Tibial artery (tissue), 4 donors: Measurements from ENCODE around the gene GRM8.

ENCODE experiments used
- DNase-seq, 2 donors: peaks; one replicate each; pipeline ENCODE4 v3.0.0-alpha.2; 2019
- H3K27ac ChIP-seq, 2 donors: fragments of 200-600 bp; sonication (generic) in 1 of 2; 1 replicate in 1 of 2; 2 replicates in 1 of 2; pipeline ENCODE4 v1.5.1; 2018 to 2019; ENCODE audit warnings: mild to moderate bottlenecking in 1 of 2
- H3K27me3 ChIP-seq, 2 donors: fragments of 200-600 bp; sonication (generic) in 1 of 2; one replicate each; pipeline versions ENCODE4 v1.5.1 to v1.6.0; 2016 to 2019
- H3K36me3 ChIP-seq, 3 donors: fragments of 200-600 bp; sonication (generic) in 2 of 3; one replicate each; pipeline ENCODE4 v1.5.1; 2016 to 2019; ENCODE audit warnings: mild to moderate bottlenecking in 2 of 3
- H3K4me1 ChIP-seq, 4 donors: fragments of 200-600 bp; sonication (generic) in 2 of 4; 1 replicate in 3 of 4; 2 replicates in 1 of 4; pipeline ENCODE4 v1.5.1; 2016 to 2019
- H3K4me3 ChIP-seq, 2 donors: fragments of 200-600 bp; sonication (generic) in 1 of 2; 1 replicate in 1 of 2; 2 replicates in 1 of 2; pipeline ENCODE4 v1.5.1; 2018 to 2019; ENCODE audit warnings: mild to moderate bottlenecking in 2 of 2
- H3K9me3 ChIP-seq, 3 donors: fragments of 200-600 bp; sonication (generic) in 1 of 3; one replicate each; pipeline ENCODE4 v1.5.1; 2016 to 2019
- CTCF ChIP-seq, 2 experiments: fragments of 200-600 bp in 1 of 2; fragments of 450-650 bp in 1 of 2; IDR thresholded peaks; one replicate each; pipeline ENCODE4 v1.5.1; 2017 to 2019; ENCODE audit warnings: antibody characterized with exemption in 2 of 2, mild to moderate bottlenecking in 1 of 2, moderate library complexity in 1 of 2
- intact Hi-C: fragments of 100-400 bp; cut with DNase I; formaldehyde crosslinking; loops from one replicate; pipeline ENCODE4 v1.15.0; 2023; ENCODE audit warnings: low total_unique reads

Gene GRM8

GRCh38 chr7:127266047-127266446 lies 13.3 kb upstream of the GRM8 start:
- intact Hi-C loops: no loop called here

GRCh38 chr7:127264219-127264618 lies 11.5 kb upstream of the GRM8 start:
- intact Hi-C loops: no loop called here
- TF ChIP-seq CTCF (IDR thresholded peaks at IDR 0.05): no peak
- no peak overlapping the region for H3K27ac ChIP-seq

More at GRCh38 chr7:127266047-127266446, 13.3 kb upstream of the GRM8 start:
- H3K36me3 ChIP-seq: no peaks in the 10 kb centered on the region
- no peak for TF ChIP-seq CTCF (IDR thresholded peaks at IDR 0.05)
- H3K4me3 ChIP-seq: no peak overlapping the region
- no peak overlapping the region for H3K27ac ChIP-seq
- no peaks in the 10 kb centered on the region for H3K9me3 ChIP-seq
- no peaks in the 10 kb centered on the region for H3K27me3 ChIP-seq
- DNase-seq: no peak
- H3K4me1 ChIP-seq: no peaks in the 10 kb centered on the region

GRCh38 chr7:127258111-127258510 lies 5.4 kb upstream of the GRM8 start:
- intact Hi-C loops: no loop called here
- no peak for TF ChIP-seq CTCF (IDR thresholded peaks at IDR 0.05)
- Histone ChIP-seq H3K27ac (no peak overlapping the region), H3K27me3 (peaks cover 0 to 28% of the 10 kb centered on the region in 2 donors), H3K9me3 (no peaks in the 10 kb centered on the region), H3K4me3 (no peak overlapping the region), H3K4me1 (peaks cover 0 to 4% (median 0%) of the 10 kb centered on the region in 4 donors), H3K36me3 (no peaks in the 10 kb centered on the region)
- no peak for DNase-seq

More at GRCh38 chr7:127264219-127264618, 11.5 kb upstream of the GRM8 start:
- Histone ChIP-seq H3K4me3 (no peak overlapping the region), H3K4me1 (no peaks in the 10 kb centered on the region), H3K27me3 (no peaks in the 10 kb centered on the region), H3K9me3 (no peaks in the 10 kb centered on the region), H3K36me3 (no peaks in the 10 kb centered on the region)
- no peak for DNase-seq

GRCh38 chr7:127257086-127257485 lies 4.3 kb upstream of the GRM8 start:
- TF ChIP-seq CTCF (IDR thresholded peaks at IDR 0.05): no peak
- DNase-seq: no peak
- intact Hi-C loops: no loop called here
- Histone ChIP-seq H3K4me3 (no peak overlapping the region), H3K27me3 (peaks cover 0 to 31% of the 10 kb centered on the region in 2 donors), H3K27ac (no peak overlapping the region), H3K9me3 (no peaks in the 10 kb centered on the region), H3K4me1 (peaks cover 6 to 10% (median 8%) of the 10 kb centered on the region in 4 donors), H3K36me3 (no peaks in the 10 kb centered on the region)

- intact Hi-C loops: no loop called here
- H3K27me3 ChIP-seq: peaks cover 0 to 40% of the 10 kb centered on the region in 2 donors
These were observed 3.4 kb upstream of the GRM8 start for GRCh38 chr7:127256041-127256725.

More at GRCh38 chr7:127256041-127256725, 3.4 kb upstream of the GRM8 start:
- no peak for TF ChIP-seq CTCF (IDR thresholded peaks at IDR 0.05)
- no peak overlapping the region for H3K4me3 ChIP-seq
- no peaks in the 10 kb centered on the region for H3K9me3 ChIP-seq
- no peaks in the 10 kb centered on the region for H3K36me3 ChIP-seq
- no peak overlapping the region for H3K27ac ChIP-seq
- no peak for DNase-seq
- H3K4me1 ChIP-seq: peaks cover 9 to 19% (median 15%) of the 10 kb centered on the region in 4 donors
